GM18861 (cell line): ENCODE results near the gene C14orf180.
"Not testable (repeated sequence)": the region's sequence is repeated elsewhere in the genome, so short reads cannot be mapped to it uniquely, and the experiment has no call there.

Source experiments
- ATAC-seq: cut with Tn5 transposase; IDR thresholded peaks from one replicate; pipeline ENCODE4 v1.9.1; 2021; ENCODE audit not compliant: unreplicated experiment

C14orf180 gene

DNA sequence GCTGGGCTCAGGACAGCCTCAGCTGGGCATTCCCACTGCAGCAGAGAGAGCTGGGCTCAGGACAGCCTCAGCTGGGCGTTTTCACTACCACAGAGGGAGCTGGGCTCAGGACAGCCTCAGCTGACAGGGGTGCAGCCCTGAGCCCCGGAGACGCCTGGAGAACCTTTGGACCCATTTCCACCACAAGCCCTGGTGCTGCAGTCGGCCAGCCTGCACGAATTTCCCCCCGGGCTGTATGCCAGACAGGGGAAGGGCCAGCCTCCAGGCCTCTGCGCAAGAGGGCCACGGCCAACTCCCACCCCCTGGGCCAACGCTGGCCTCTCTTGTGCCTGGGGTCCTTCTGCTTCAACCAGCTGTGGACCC lies 2.6 kb upstream of the C14orf180 start:
- ATAC-seq: no peak

- ATAC-seq: no peak
Observed at GRCh38 chr14:104577426-104577825, 2.1 kb upstream of the C14orf180 start.

DNA sequence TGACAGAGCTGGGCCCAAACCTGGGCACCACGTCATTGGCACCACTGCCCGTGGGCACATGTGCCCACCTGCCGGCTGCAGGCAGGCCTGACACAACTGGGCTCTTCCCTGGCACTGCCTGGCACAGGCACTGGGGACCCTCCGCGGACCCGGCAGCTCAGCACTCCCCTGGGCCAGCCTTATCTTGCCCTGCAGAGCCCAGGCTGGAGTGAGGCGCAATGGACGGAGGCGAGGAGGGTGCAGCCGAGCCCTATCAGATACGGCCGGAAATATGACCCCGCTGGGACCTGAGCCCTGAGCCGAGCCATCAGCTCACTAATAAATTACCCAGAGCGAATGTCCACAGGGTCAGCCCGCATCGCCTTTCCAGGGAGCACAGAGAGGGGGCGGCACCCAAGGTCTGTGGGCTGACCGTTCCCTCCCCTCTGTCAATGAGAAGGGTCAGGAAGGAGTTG lies 1.7 kb upstream of the C14orf180 start:
- no peak for ATAC-seq

DNA sequence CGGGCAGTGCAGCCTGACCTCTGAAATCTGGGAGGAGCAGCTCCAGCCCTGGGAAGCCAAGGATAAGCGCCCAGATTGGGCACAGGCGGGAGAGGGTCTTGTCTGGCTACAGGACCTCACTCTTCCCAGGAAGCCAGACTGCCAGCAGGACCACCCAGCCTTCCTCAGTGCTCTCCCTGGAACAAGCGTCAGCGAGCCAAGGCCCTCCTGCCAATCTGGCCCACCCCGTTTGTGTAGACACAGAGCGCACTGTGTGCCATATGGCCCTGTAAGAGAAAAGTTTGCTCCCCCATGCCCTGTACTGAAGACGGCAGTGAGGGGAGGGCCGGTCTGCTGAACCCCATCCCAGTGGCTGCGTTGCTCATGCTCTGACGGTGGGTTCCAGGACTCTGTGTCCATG lies 1.2 kb upstream of the C14orf180 start:
- ATAC-seq: no peak

DNA sequence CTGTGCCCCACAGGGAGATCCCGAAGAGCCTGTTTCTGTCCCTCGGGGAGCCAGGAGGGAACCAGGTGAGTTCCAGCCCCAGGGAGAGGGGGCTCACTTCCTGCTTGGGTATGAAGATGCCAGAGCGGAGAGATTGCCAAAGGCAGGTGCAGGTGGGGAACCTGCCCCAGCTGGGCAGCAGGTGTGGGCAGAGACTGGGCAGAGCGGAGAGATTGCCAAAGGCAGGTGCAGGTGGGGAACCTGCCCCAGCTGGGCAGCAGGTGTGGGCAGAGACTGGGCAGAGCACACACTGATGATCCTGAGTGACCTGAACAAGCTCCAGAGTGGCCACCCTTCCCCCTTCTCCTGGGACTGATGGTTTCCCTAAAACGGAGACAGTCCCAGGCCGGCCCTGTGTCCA lies 375 bp downstream of the C14orf180 start:
- ATAC-seq: not testable (repeated sequence)

- no peak for ATAC-seq
Observed at GRCh38 chr14:104580961-104581360, 1.4 kb downstream of the C14orf180 start.

DNA sequence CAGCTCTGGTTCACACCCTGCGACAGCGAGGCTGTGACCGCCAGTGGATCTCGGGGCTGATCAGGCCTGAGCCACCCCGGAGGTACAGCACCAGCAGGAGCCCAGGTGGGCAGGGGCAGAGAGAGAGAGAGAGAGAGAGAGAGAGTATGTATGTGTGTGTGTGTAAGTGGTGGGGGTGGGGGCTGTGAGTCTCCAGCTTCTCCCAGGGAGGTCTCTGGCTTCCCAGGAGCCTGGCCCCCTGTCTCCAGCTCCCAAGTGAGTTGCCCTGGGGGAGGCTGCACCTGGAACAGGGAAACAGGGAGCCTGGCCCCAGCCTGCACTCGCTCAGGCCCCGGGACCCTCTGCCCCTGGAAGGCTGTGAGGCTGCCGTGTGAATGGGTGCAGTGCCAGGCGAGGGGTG lies 2.0 kb downstream of the C14orf180 start:
- no peak for ATAC-seq

GRCh38 chr14:104582005-104582404 lies 2.4 kb downstream of the C14orf180 start:
- no peak for ATAC-seq

GRCh38 chr14:104582662-104583061 lies 3.1 kb downstream of the C14orf180 start:
- ATAC-seq: no peak

DNA sequence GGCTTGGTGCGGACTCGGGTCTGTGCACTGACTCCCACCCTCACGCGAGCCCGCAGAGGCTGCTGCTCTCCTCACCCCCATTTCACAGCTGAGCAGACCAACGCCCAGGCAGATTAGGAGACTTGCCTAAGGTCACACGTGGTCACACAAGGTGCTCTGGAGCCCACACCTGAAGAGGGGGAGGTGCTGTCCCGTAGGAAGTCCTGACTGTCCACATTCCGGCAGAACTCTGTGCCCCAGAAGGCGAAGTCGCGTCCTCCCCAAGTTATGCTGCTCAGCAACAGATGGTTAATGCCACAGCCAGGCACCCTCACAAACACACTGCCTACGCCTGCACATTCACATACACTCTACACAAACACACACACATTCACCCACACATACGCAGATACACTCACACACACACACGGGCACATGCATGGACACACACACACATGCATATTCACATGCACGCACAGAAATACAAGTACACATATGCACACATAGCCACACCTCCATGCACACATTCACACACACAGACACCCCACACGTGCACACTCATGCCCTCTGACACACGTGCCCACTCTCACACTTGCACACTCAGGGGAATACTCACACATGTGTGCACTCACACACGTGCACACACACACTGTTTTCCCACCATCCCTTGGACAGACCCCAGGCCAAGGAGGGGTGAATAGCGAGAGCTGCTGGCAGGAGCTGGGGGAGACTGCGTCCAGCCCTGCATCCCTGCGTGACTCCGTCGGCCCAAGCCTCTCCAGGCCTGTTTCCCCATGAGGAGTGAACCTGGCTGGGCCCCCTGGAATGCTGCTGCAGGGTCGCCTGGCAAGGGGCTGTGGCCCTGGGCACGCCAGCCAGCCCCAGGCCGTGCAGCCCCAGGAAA lies 4.1 kb downstream of the C14orf180 start:
- no peak for ATAC-seq

DNA sequence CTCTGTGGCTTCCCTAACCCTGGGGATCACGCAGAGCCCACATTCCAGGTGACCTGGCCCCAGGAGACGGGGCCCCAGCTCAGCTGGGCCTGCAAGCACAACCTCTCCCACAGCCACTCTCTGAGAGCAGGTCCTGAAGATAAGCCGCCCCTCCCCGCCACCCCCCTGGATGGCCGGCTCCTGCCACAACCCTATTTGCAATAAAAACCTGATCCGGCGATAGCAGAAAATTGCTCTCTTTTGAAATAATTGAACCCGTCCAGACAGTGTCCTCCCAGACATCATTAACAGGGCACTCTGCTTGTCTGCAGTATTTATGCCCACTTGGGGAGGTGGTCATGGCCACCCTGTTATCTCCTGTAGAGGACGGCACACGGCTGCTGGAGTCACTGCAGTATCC lies 5.0 kb downstream of the C14orf180 start:
- ATAC-seq: no peak

- no peak for ATAC-seq
Observed at GRCh38 chr14:104585966-104586697, 6.6 kb downstream of the C14orf180 start.

- no peak for ATAC-seq
Observed at GRCh38 chr14:104586832-104587620, 7.5 kb downstream of the C14orf180 start.

- ATAC-seq: no peak
Observed at GRCh38 chr14:104587641-104588040, 8.1 kb downstream of the C14orf180 start.

DNA sequence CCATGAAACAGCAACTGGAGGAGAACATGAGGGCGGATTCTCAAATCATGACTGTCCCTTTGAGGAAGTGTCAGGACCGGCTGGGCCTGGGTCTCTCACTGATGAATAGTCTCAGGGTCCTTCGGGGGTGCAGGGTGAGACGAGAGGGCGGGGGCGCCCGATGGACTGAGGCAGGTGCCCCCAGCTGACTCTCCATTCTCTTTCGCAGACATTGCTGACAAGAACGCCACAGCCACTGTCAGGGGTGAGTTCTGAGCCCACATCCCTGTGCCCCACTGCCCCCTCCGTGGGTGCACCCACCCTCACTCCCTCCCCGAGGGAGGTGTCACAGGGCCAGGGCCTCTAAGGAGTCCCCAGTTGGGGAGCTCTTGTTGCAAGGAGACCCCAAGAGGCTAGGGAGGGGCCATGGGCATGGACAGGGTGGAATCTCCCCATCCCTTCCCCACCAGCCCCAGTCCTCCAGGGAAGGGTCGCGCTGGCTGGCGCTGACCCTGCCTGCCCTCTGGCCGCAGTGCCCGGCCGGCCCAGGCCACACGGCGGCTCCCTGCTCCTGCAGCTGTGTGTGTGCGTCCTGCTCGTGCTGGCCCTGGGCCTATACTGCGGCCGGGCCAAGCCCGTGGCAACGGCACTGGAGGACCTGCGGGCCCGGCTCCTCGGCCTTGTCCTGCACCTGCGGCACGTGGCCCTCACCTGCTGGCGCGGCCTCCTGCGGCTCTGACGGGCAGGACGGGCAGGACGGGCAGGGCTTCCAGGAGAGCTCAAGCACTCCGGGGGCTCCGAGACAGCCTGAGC lies 8.7 kb downstream of the C14orf180 start:
- no peak for ATAC-seq

DNA sequence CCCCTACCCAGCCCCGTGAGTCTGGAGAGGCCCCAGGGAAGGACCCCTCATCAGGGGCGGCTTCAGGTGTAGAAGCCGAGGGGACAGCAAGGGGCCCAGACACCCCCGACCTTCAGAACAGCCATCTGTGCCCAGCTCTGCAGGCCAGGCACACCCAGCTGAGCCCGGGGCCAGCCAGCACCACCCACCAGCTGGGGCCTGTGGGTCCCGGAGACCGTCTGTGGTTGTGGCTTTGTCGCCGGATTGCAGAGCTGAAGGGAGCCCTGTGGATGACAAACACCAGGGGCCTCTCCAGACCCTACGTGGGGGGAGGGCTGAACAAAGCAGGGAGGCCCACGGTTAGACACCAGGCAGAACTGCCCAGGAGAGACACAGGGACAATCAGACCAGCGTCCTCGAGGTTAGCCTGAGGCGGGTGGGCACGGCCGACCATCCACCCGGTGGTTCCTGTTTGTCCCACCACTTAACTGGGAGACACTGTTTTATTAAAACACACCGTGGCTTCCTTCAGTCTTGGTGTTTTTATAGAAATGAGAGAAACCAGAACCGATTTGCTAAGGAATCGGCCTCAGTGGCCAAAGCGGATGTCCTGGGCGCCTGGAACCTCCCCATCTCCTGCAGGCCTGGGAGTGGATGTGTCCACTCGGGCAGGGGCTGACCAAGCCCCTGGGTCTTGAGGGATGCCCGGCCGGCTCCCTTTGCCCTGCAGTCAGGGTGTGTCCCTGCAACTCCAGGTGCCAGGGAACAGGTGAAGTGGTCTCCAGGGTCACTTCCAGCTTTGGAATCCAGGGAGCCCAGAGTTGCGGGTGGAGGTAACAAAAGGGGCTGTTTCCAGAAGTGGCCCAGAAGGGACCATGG lies 10.0 kb downstream of the C14orf180 start:
- ATAC-seq: no peak

DNA sequence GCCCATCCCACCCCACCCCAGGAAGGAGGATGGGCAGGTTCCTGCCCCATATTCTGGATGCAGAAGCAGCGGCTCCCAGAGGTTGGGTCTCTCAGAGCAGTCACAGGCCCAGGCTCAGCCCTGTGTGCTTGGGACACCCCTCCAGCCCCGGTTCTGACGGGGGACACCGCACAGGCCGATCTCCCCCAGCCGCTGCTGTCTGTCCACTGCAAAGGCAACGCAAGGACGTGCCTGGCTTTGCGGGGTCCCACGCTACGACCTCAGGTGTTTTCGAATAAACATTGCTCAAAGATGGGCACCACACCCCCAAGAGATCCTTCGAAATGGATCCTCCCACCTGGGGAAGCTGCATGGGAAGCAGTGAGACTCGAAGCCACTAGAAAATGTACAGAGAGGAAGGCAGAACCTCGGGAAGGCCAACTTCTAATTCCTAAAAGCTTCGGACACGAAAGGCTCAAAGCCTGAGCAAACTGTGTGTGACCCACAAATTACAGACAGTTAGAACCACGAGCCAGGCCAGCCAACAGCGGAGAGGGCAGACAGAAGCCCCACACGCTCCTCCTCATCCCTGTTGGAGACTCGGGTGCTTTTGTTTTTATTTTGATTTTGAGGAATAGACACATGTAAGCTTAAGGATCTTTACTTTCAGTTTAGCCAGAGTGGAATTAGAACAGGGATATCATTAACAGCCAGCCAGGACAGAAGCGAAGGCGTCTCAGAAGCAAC lies 10.8 kb downstream of the C14orf180 start:
- no peak for ATAC-seq

- ATAC-seq: no peak
Observed at GRCh38 chr14:104591031-104591430, 11.5 kb downstream of the C14orf180 start.
